ENCODE data around the gene HIP1R.

- TF ChIP-seq CTCF (IDR thresholded peaks at IDR 0.05): no peak
- no peak for TF ChIP-seq POLR2AphosphoS5 (IDR thresholded peaks at IDR 0.05)
Observed at GRCh38 chr12:122861587-122861970, 26.3 kb downstream of the HIP1R start.
